HCT116 (cell line): Measurements from ENCODE around the gene HMGB4. TPM values are rescaled to one million over a fixed set of nuclear protein-coding genes. Genes with fewer than 3 reads are reported as not detected.

Source experiments
- ATAC-seq: fragments of 200-7000 bp; cut with Tn5 transposase; 2 replicates; pipeline ENCODE4 v1.9.1; 2020; ENCODE audit warnings: mild to moderate bottlenecking, moderate library complexity
- BruUV-seq: library from RNA; stranded (reverse); fragments of 400-500 nt; replicated peaks from 2 replicates; lab custom pipeline; 2021; lab: Mats Ljungman, UMichigan
- CTCF ChIA-PET: fragments of 300-600 bp; sonication (Branson Sonifier 250); formaldehyde crosslinking; loops from one replicate; lab custom pipeline; 2021; ENCODE audit warnings: antibody characterized with exemption; lab: Charles Lee
- POLR2A ChIA-PET: fragments of 300-600, 350-600 bp; sonication (Branson Sonifier 250); formaldehyde crosslinking; loops from one replicate; lab custom pipeline; 2021; ENCODE audit warnings: antibody characterized with exemption; lab: Charles Lee
- RAD21 ChIA-PET, 2 experiments: fragments of 300-600 bp; sonication (Branson Sonifier 250); formaldehyde crosslinking; loops; one replicate each; lab custom pipeline; 2023; ENCODE audit warnings: low total read pairs in 2 of 2; ENCODE audit not compliant: uncharacterized antibody in 2 of 2, unreplicated experiment in 2 of 2, low non-redundant PET in 1 of 2; lab: Charles Lee
- DNase-seq: peaks from one replicate; pipeline ENCODE4 v3.0.0-alpha.2; 2010; ENCODE audit warnings: low read depth, low spot score
- H2AFZ ChIP-seq: fragments of 200-600 bp; shearing (Covaris generic), sonication (generic); 2 replicates; pipeline ENCODE4 v1.6.1; 2017; ENCODE audit warnings: low read depth, mixed run types, mixed read lengths, antibody characterized with exemption, low read length; ENCODE audit not compliant: poor library complexity, severe bottlenecking
- H3K27ac ChIP-seq: 2 replicates; pipeline ENCODE4 v1.5.1; 2012; ENCODE audit warnings: low read depth, low read length
- H3K27me3 ChIP-seq: fragments of 200-600 bp; sonication (generic); 2 replicates; pipeline ENCODE4 v1.6.1; 2016; ENCODE audit warnings: mixed run types, low read length, mixed read lengths; ENCODE audit not compliant: insufficient read depth
- H3K36me3 ChIP-seq, 2 experiments: fragments of 200-500 bp in 1 of 2; fragments of 200-600 bp in 1 of 2; sonication (Bioruptor generic) in 1 of 2; sonication (generic) in 1 of 2; 2 replicates each; pipeline versions ENCODE4 v1.5.1 to v1.6.1; 2014 to 2016; ENCODE audit warnings: low read length in 2 of 2, inconsistent platforms in 1 of 2, mixed read lengths in 1 of 2, mixed run types in 1 of 2; ENCODE audit not compliant: insufficient read depth in 2 of 2, control insufficient read depth in 1 of 2
- H3K4me1 ChIP-seq, 2 experiments: fragments of 200-600 bp in 1 of 2; sonication (generic) in 1 of 2; 2 replicates each; pipeline versions ENCODE4 v1.5.1 to v1.6.1; 2012 to 2017; ENCODE audit warnings: low read length in 2 of 2, inconsistent platforms in 1 of 2, mild to moderate bottlenecking in 1 of 2, mixed read lengths in 1 of 2, mixed run types in 1 of 2, moderate library complexity in 1 of 2; ENCODE audit not compliant: insufficient read depth in 2 of 2, control insufficient read depth in 1 of 2
- H3K4me2 ChIP-seq: fragments of 200-600 bp; sonication (generic); 2 replicates; pipeline ENCODE4 v1.6.1; 2017; ENCODE audit warnings: mixed run types, low read length, mixed read lengths
- H3K4me3 ChIP-seq, 2 experiments: fragments of 200-600 bp in 1 of 2; sonication (generic) in 1 of 2; replicated peaks in 1 of 2; 2 replicates each; pipeline ENCODE4 v1.5.1; 2011 to 2016; ENCODE audit warnings: low read length in 2 of 2, control low read depth in 1 of 2, low read depth in 1 of 2, mild to moderate bottlenecking in 1 of 2, mixed read lengths in 1 of 2, mixed run types in 1 of 2
- H3K79me2 ChIP-seq: fragments of 200-600 bp; sonication (generic); 2 replicates; pipeline ENCODE4 v1.6.1; 2017; ENCODE audit warnings: mild to moderate bottlenecking, mixed run types, low read length, moderate library complexity, mixed read lengths; ENCODE audit not compliant: insufficient read depth
- H3K9ac ChIP-seq: fragments of 200-600 bp; sonication (generic); 2 replicates; pipeline ENCODE4 v1.6.1; 2016; ENCODE audit warnings: low read length, mixed read lengths
- H3K9me2 ChIP-seq: fragments of 200-600 bp; sonication (generic), shearing (Covaris generic); 2 replicates; pipeline ENCODE4 v1.6.1; 2017; ENCODE audit warnings: mixed run types, mild to moderate bottlenecking, moderate library complexity; ENCODE audit not compliant: insufficient read depth
- H3K9me3 ChIP-seq, 2 experiments: fragments of 200-500 bp in 1 of 2; fragments of 200-600 bp in 1 of 2; sonication (Bioruptor generic) in 1 of 2; sonication (generic) in 1 of 2; 2 replicates each; pipeline ENCODE4 v1.6.1; 2014 to 2017; ENCODE audit warnings: low read length in 2 of 2, mixed read lengths in 2 of 2, inconsistent platforms in 1 of 2, low read depth in 1 of 2, mild to moderate bottlenecking in 1 of 2, mixed run types in 1 of 2, moderate library complexity in 1 of 2; ENCODE audit not compliant: control insufficient read depth in 1 of 2, insufficient read depth in 1 of 2
- H4K20me1 ChIP-seq: fragments of 200-600 bp; sonication (generic), shearing (Covaris generic); 2 replicates; pipeline ENCODE4 v1.6.1; 2017; ENCODE audit warnings: mixed run types, mild to moderate bottlenecking, moderate library complexity; ENCODE audit not compliant: insufficient read depth
- ATF3 ChIP-seq: IDR thresholded peaks from 2 replicates; pipeline ENCODE4 v1.6.1; 2012
- CEBPB ChIP-seq: IDR thresholded peaks from 2 replicates; pipeline ENCODE4 v1.6.1; 2012; ENCODE audit warnings: low read depth
- CTCF ChIP-seq, 3 experiments: fragments of 200-600 bp in 1 of 3; sonication (generic) in 1 of 3; IDR thresholded peaks in 2 of 3; conservative IDR thresholded peaks in 1 of 3; 2 replicates each; pipeline ENCODE4 v1.5.1; 2012 to 2017; ENCODE audit warnings: low read depth in 2 of 3, low read length in 2 of 3, antibody characterized with exemption in 1 of 3, borderline replicate concordance in 1 of 3, control low read depth in 1 of 3, mild to moderate bottlenecking in 1 of 3, mixed read lengths in 1 of 3, mixed run types in 1 of 3, moderate library complexity in 1 of 3; ENCODE audit not compliant: insufficient read depth in 1 of 3
- ELF1 ChIP-seq: IDR thresholded peaks from 2 replicates; pipeline ENCODE4 v1.6.1; 2012; ENCODE audit warnings: low read depth, borderline replicate concordance
- EZH2 ChIP-seq: fragments of 200-600 bp; sonication (generic); IDR thresholded peaks from 2 replicates; pipeline ENCODE4 v1.6.1; 2017; ENCODE audit warnings: antibody characterized with exemption, mixed run types
- EZH2phosphoT487 ChIP-seq: fragments of 200-600 bp; IDR thresholded peaks from 2 replicates; pipeline ENCODE4 v1.6.1; 2018; ENCODE audit warnings: antibody characterized with exemption, borderline replicate concordance
- JUND ChIP-seq: IDR thresholded peaks from 2 replicates; pipeline ENCODE4 v1.6.1; 2012
- MAX ChIP-seq: IDR thresholded peaks from 2 replicates; pipeline ENCODE4 v1.6.1; 2012
- POLR2A ChIP-seq: IDR thresholded peaks from 2 replicates; pipeline ENCODE4 v1.7.0; 2011; ENCODE audit warnings: borderline replicate concordance; ENCODE audit not compliant: insufficient read depth, insufficient read length; ENCODE audit errors: extremely low read depth
- POLR2AphosphoS5 ChIP-seq: IDR thresholded peaks from 2 replicates; pipeline ENCODE4 v1.6.1; 2011; ENCODE audit warnings: mild to moderate bottlenecking, low read depth, low read length, moderate library complexity
- RAD21 ChIP-seq: IDR thresholded peaks from 2 replicates; pipeline ENCODE4 v1.6.1; 2012; ENCODE audit warnings: low read depth, mild to moderate bottlenecking
- REST ChIP-seq: IDR thresholded peaks from 2 replicates; pipeline ENCODE4 v1.6.1; 2012; ENCODE audit warnings: low read depth
- SIN3A ChIP-seq: IDR thresholded peaks from 2 replicates; pipeline ENCODE4 v1.6.1; 2012; ENCODE audit warnings: low read depth
- SRF ChIP-seq: IDR thresholded peaks from 2 replicates; pipeline ENCODE4 v1.6.1; 2012; ENCODE audit warnings: low read depth
- TCF7L2 ChIP-seq: IDR thresholded peaks from 2 replicates; pipeline ENCODE4 v1.7.0; 2011; ENCODE audit warnings: borderline replicate concordance, inconsistent platforms; ENCODE audit not compliant: insufficient read depth, insufficient read length; ENCODE audit errors: extremely low read depth
- YY1 ChIP-seq: IDR thresholded peaks from 2 replicates; pipeline ENCODE4 v1.6.1; 2011; ENCODE audit warnings: low read length, low read depth, moderate library complexity, mild to moderate bottlenecking; ENCODE audit not compliant: insufficient replicate concordance; ENCODE audit errors: extremely low read depth
- ZBTB33 ChIP-seq: IDR thresholded peaks from 2 replicates; pipeline ENCODE4 v1.6.1; 2011; ENCODE audit warnings: mild to moderate bottlenecking, low read length, moderate library complexity; ENCODE audit not compliant: insufficient replicate concordance; ENCODE audit errors: extremely low read depth
- intact Hi-C: fragments of 100-400 bp; cut with micrococcal nuclease; formaldehyde crosslinking; loops from 2 replicates; pipeline ENCODE4 v1.10.0; 2022
- total RNA-seq: library from RNA; stranded (reverse); gene quantifications from one replicate; pipeline ENCODE4 v1.2.1, GENCODE V29; 2021; ENCODE audit not compliant: unreplicated experiment

Gene HMGB4
- total RNA-seq, 1 experiment from 2014 or later = not detected

- H3K4me1 ChIP-seq = no peaks in the 10 kb centered on the region
- H3K79me2 ChIP-seq = no peaks in the 10 kb centered on the region
- H3K36me3 ChIP-seq = no peaks in the 10 kb centered on the region
- H3K9me3 ChIP-seq = no peaks in the 10 kb centered on the region
- ATAC-seq (no peak), DNase-seq (no peak)
- BruUV-seq = no TSS peak
- POLR2A ChIA-PET = no interaction called here
- H3K4me3 ChIP-seq = no peak overlapping the region
- H3K27ac ChIP-seq = no peak overlapping the region
- no peak overlapping the region for H2AFZ ChIP-seq
- no peaks in the 10 kb centered on the region for H4K20me1 ChIP-seq
- H3K9ac ChIP-seq = no peak overlapping the region
- peaks cover 61% of the 10 kb centered on the region for H3K27me3 ChIP-seq
- CTCF ChIA-PET = no interaction called here
- H3K4me2 ChIP-seq = no peak overlapping the region
- no peaks in the 10 kb centered on the region for H3K9me2 ChIP-seq
- intact Hi-C loops = no loop called here
- RAD21 ChIA-PET = no interaction called here
- no peak for TF ChIP-seq TCF7L2
- TF ChIP-seq ATF3 = no peak
- no peak for TF ChIP-seq POLR2A
- TF ChIP-seq ZBTB33 = no peak
- TF ChIP-seq REST = no peak
- no peak for TF ChIP-seq CEBPB
- no peak for TF ChIP-seq POLR2AphosphoS5
- no peak for TF ChIP-seq SIN3A
- TF ChIP-seq ELF1 = no peak
- no peak for TF ChIP-seq JUND
- TF ChIP-seq MAX = no peak
- TF ChIP-seq SRF = no peak
- no peak for TF ChIP-seq EZH2phosphoT487
- TF ChIP-seq YY1 = no peak
- TF ChIP-seq CTCF (IDR thresholded peaks at IDR 0.05 in 2 of 3, conservative IDR thresholded peaks at IDR 0.05 in 1 of 3; ENCODE audit: borderline replicate concordance in 1 of 3, insufficient read depth in 1 of 3, low read depth in 2 of 3, low read length in 2 of 3) = no peak
- TF ChIP-seq EZH2 = no peak
- no peak for TF ChIP-seq RAD21
Observed at GRCh38 chr1:33850481-33850880, 13.4 kb upstream of the HMGB4 start.
